Breast epithelium (tissue), 4 donors: Measurements from ENCODE around the gene JAKMIP2. TPM values are rescaled to one million over a fixed set of nuclear protein-coding genes. Genes with fewer than 3 reads are reported as not detected.
"Not testable (repeated sequence)": the region's sequence is repeated elsewhere in the genome, so short reads cannot be mapped to it uniquely, and the experiment has no call there.

Experiments used
- DNase-seq, 2 donors: peaks; one replicate each; pipeline ENCODE4 v3.0.0-alpha.2; 2019; ENCODE audit warnings: low spot score in 2 of 2
- H3K27ac ChIP-seq, 2 donors: fragments of 200-600 bp; sonication (generic) in 1 of 2; one replicate each; pipeline ENCODE4 v1.5.1; 2016 to 2019; ENCODE audit warnings: mild to moderate bottlenecking in 1 of 2
- H3K27me3 ChIP-seq, 2 donors: fragments of 200-600 bp; sonication (generic) in 1 of 2; one replicate each; pipeline versions ENCODE4 v1.5.1 to v1.6.0; 2017 to 2019; ENCODE audit warnings: control low read depth in 1 of 2, mild to moderate bottlenecking in 1 of 2
- H3K36me3 ChIP-seq: fragments of 200-600 bp; one replicate; pipeline ENCODE4 v1.5.1; 2019
- H3K4me1 ChIP-seq, 2 donors: fragments of 200-600 bp; sonication (generic); one replicate each; pipeline ENCODE4 v1.5.1; 2016 to 2019; ENCODE audit warnings: control low read depth in 1 of 2
- H3K4me3 ChIP-seq, 3 donors: fragments of 200-600 bp; sonication (generic); 1 replicate in 2 of 3; 2 replicates in 1 of 3; pipeline ENCODE4 v1.5.1; 2016 to 2019; ENCODE audit warnings: mild to moderate bottlenecking in 3 of 3, moderate library complexity in 2 of 3
- H3K9me3 ChIP-seq, 2 donors: fragments of 200-600 bp; sonication (generic) in 1 of 2; one replicate each; pipeline ENCODE4 v1.5.1; 2016 to 2019; ENCODE audit warnings: control low read depth in 1 of 2
- CTCF ChIP-seq, 3 donors: fragments of 450-650 bp; IDR thresholded peaks; one replicate each; pipeline ENCODE4 v1.5.1; 2016 to 2017; ENCODE audit warnings: antibody characterized with exemption in 3 of 3, mild to moderate bottlenecking in 3 of 3, moderate library complexity in 3 of 3
- POLR2A ChIP-seq: fragments of 450-650 bp; IDR thresholded peaks from one replicate; pipeline ENCODE4 v1.6.1; 2016; ENCODE audit warnings: antibody characterized with exemption, mild to moderate bottlenecking, moderate library complexity
- POLR2AphosphoS5 ChIP-seq, 3 donors: sonication (generic); formaldehyde crosslinking; IDR thresholded peaks; one replicate each; pipeline ENCODE4 v1.6.1; 2017; ENCODE audit warnings: antibody characterized with exemption in 3 of 3
- intact Hi-C: fragments of 100-400 bp; cut with DNase I; formaldehyde crosslinking; loops from one replicate; pipeline ENCODE4 v1.15.1; 2023; ENCODE audit warnings: low total_unique reads
- total RNA-seq, 3 donors: library from RNA; depleted of rRNA; stranded (reverse); fragments of >200 nt; gene quantifications; one replicate each; pipeline ENCODE4 v1.1.0, GENCODE V29; 2016

The JAKMIP2 gene
- total RNA-seq, 3 donors from 2014 or later = under 0.01 to 0.73 (median 0.64) TPM

DNA sequence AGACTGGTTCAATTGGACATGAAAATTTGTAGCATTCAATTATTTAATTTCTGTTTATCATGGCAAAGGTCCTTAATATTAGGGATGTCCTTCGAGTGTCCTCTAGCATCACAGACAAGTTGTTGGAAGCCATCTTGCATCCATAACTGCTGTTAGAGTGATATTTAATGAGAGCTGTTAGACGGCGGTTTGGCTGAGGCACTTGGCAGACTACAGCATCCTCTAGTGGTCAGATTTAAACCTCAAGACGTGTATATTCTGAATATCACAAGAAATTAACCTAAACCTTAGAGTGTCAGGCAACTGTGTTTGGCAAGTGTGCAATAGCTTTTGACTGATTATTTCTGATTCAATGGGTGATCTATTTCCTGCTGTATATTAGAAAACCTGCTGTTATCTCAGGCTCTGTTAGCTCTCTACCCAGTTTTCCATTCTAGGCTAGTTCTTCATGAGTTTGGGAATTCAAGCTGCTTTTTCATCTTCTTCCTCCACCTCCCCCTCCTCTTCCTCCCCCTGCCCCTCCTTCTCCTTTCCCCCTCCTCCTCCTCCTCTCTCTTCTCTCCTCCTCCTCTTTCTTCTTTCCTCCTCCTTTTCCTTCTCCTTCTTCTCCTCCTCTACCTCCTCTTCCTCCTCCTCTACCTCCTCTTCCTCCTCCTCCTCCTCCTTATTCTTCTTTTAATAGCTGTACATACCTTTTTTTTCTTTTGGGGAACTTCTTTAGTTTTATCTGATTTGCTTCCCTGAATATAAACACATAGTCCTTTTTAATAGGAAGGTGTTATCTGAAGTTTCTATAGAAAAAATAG lies 40.4 kb upstream of the JAKMIP2 start:
- intact Hi-C loops = no loop called here
- H3K36me3 ChIP-seq = no peaks in the 10 kb centered on the region
- H3K27me3 ChIP-seq = no peaks in the 10 kb centered on the region
- H3K9me3 ChIP-seq = no peaks in the 10 kb centered on the region
- no peak overlapping the region for H3K4me3 ChIP-seq
- H3K27ac ChIP-seq = no peak overlapping the region
- peak in 1 of 2 donors; percentile 27 for DNase-seq
- H3K4me1 ChIP-seq = no peaks in the 10 kb centered on the region
- peak; percentile 36 to 95 (median 85) for TF ChIP-seq CTCF (IDR thresholded peaks at IDR 0.05)
- no peak for TF ChIP-seq POLR2AphosphoS5 (IDR thresholded peaks at IDR 0.05)

- H3K9me3 ChIP-seq, H3K4me1 ChIP-seq, H3K4me3 ChIP-seq, H3K27ac ChIP-seq, DNase-seq, H3K27me3 ChIP-seq, intact Hi-C loops, H3K36me3 ChIP-seq: not testable (repeated sequence)
Observed at GRCh38 chr5:147822222-147822621, 39.7 kb upstream of the JAKMIP2 start.

GRCh38 chr5:147821766-147822165 lies 39.2 kb upstream of the JAKMIP2 start:
- Histone ChIP-seq H3K4me1 (no peaks in the 10 kb centered on the region), H3K27ac (no peak overlapping the region), H3K27me3 (no peaks in the 10 kb centered on the region), H3K4me3 (no peak overlapping the region), H3K36me3 (no peaks in the 10 kb centered on the region), H3K9me3 (no peaks in the 10 kb centered on the region)
- TF ChIP-seq CTCF (IDR thresholded peaks at IDR 0.05) (no peak), POLR2AphosphoS5 (IDR thresholded peaks at IDR 0.05) (no peak), POLR2A (no peak)
- no peak for DNase-seq
- intact Hi-C loops = no loop called here

- intact Hi-C loops = no loop called here
- H3K9me3 ChIP-seq = no peaks in the 10 kb centered on the region
- H3K4me3 ChIP-seq = no peak overlapping the region
- no peak for DNase-seq
- H3K4me1 ChIP-seq = no peaks in the 10 kb centered on the region
- H3K36me3 ChIP-seq = no peaks in the 10 kb centered on the region
- H3K27ac ChIP-seq = no peak overlapping the region
- no peaks in the 10 kb centered on the region for H3K27me3 ChIP-seq
- TF ChIP-seq POLR2AphosphoS5 (IDR thresholded peaks at IDR 0.05) (no peak), CTCF (IDR thresholded peaks at IDR 0.05) (no peak)
Observed at GRCh38 chr5:147819261-147819770, 36.8 kb upstream of the JAKMIP2 start.

DNA sequence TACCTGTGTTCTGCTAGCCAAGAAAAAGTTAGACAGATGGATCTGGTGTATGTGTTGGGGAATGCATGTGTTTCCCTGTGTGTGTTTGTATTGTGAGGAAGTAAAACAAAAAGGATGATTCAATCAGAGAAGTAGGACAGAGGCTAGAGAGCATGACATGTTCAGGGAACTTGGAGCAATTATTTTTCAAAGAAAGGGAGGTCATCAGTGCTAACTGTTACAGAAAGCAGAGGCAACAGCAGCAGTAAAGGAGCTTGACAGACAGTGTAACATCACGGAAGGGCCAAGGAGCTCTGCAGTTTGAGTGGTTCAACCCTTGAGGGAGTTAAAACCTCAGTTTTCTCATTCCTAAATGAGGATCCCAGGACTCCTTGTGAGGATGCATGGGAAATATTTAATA lies 35.8 kb upstream of the JAKMIP2 start:
- DNase-seq = no peak
- Histone ChIP-seq H3K27ac (no peak overlapping the region), H3K27me3 (no peaks in the 10 kb centered on the region), H3K36me3 (no peaks in the 10 kb centered on the region), H3K9me3 (no peaks in the 10 kb centered on the region), H3K4me3 (no peak overlapping the region), H3K4me1 (no peaks in the 10 kb centered on the region)
- TF ChIP-seq CTCF (IDR thresholded peaks at IDR 0.05) (no peak), POLR2A (no peak), POLR2AphosphoS5 (IDR thresholded peaks at IDR 0.05) (no peak)
- intact Hi-C loops = no loop called here
